ENCODE data around the gene ST14. TPM values are rescaled to one million over a fixed set of nuclear protein-coding genes. Genes with fewer than 3 reads are reported as not detected.
"Not testable (repeated sequence)": the region's sequence is repeated elsewhere in the genome, so short reads cannot be mapped to it uniquely, and the experiment has no call there.

Gene ST14
- total RNA-seq, 2 donors from 2014 or later = 4.9 to 6.9 TPM

- ATAC-seq (ENCODE audit: insufficient number of reproducible peaks, low FRiP score, low read depth) = no peak
Observed at GRCh38 chr11:130168105-130168504, 8.5 kb downstream of the ST14 start.

GRCh38 chr11:130170345-130170744, 10.8 kb downstream of the ST14 start:
- Histone ChIP-seq H3K4me3 (no peak overlapping the region), H3K27me3 (replicated peaks; ENCODE audit: insufficient read depth) (no peaks in the 10 kb centered on the region), H3K36me3 (no peaks in the 10 kb centered on the region), H3K4me1 (ENCODE audit: control insufficient read depth in 1 of 2, low read depth in 2 of 2) (no peaks in the 10 kb centered on the region), H3K27ac (no peak overlapping the region), H3K9me3 (peaks cover 5% of the 10 kb centered on the region)
- DNase-seq (ENCODE audit: low spot score) (no peak), ATAC-seq (ENCODE audit: insufficient number of reproducible peaks, low FRiP score, low read depth) (no peak)
- TF ChIP-seq CTCF (IDR thresholded peaks at IDR 0.05) = no peak

More at GRCh38 chr11:130168105-130168504, 8.5 kb downstream of the ST14 start:
- Histone ChIP-seq H3K4me3 (no peak overlapping the region), H3K27ac (no peak overlapping the region), H3K36me3 (no peaks in the 10 kb centered on the region), H3K27me3 (replicated peaks; ENCODE audit: insufficient read depth) (no peaks in the 10 kb centered on the region), H3K9me3 (no peaks in the 10 kb centered on the region), H3K4me1 (ENCODE audit: control insufficient read depth in 1 of 2, low read depth in 2 of 2) (no peaks in the 10 kb centered on the region)
- no peak for DNase-seq (ENCODE audit: low spot score)
- TF ChIP-seq CTCF (IDR thresholded peaks at IDR 0.05) = no peak

GRCh38 chr11:130171534-130171933, 12.0 kb downstream of the ST14 start:
- H3K27me3 ChIP-seq (replicated peaks; ENCODE audit: insufficient read depth) = no peaks in the 10 kb centered on the region
- H3K9me3 ChIP-seq = peaks cover 5% of the 10 kb centered on the region
- TF ChIP-seq CTCF (IDR thresholded peaks at IDR 0.05) = no peak
- ATAC-seq (ENCODE audit: insufficient number of reproducible peaks, low FRiP score, low read depth) (no peak), DNase-seq (ENCODE audit: low spot score) (no peak)
- H3K4me3 ChIP-seq = no peak overlapping the region
- H3K27ac ChIP-seq = no peak overlapping the region
- no peaks in the 10 kb centered on the region for H3K4me1 ChIP-seq (ENCODE audit: control insufficient read depth in 1 of 2, low read depth in 2 of 2)
- H3K36me3 ChIP-seq = no peaks in the 10 kb centered on the region

GRCh38 chr11:130172001-130172400, 12.4 kb downstream of the ST14 start:
- not testable (repeated sequence) for H3K9me3 ChIP-seq; ATAC-seq (ENCODE audit: insufficient number of reproducible peaks, low FRiP score, low read depth); H3K4me1 ChIP-seq (ENCODE audit: control insufficient read depth in 1 of 2, low read depth in 2 of 2); H3K27ac ChIP-seq; DNase-seq (ENCODE audit: low spot score); H3K4me3 ChIP-seq; H3K36me3 ChIP-seq; H3K27me3 ChIP-seq (replicated peaks; ENCODE audit: insufficient read depth)

GRCh38 chr11:130174642-130175041, 15.1 kb downstream of the ST14 start:
- Histone ChIP-seq H3K4me1 (ENCODE audit: control insufficient read depth in 1 of 2, low read depth in 2 of 2) (no peaks in the 10 kb centered on the region), H3K36me3 (no peaks in the 10 kb centered on the region), H3K4me3 (no peak overlapping the region), H3K9me3 (peaks cover 5% of the 10 kb centered on the region), H3K27ac (no peak overlapping the region), H3K27me3 (replicated peaks; ENCODE audit: insufficient read depth) (no peaks in the 10 kb centered on the region)
- TF ChIP-seq CTCF (IDR thresholded peaks at IDR 0.05) = no peak
- ATAC-seq (ENCODE audit: insufficient number of reproducible peaks, low FRiP score, low read depth) (no peak), DNase-seq (ENCODE audit: low spot score) (no peak)

- Histone ChIP-seq H3K9me3 (peaks cover 5% of the 10 kb centered on the region), H3K36me3 (no peaks in the 10 kb centered on the region), H3K27ac (no peak overlapping the region), H3K4me3 (no peak overlapping the region), H3K27me3 (replicated peaks; ENCODE audit: insufficient read depth) (no peaks in the 10 kb centered on the region), H3K4me1 (ENCODE audit: control insufficient read depth in 1 of 2, low read depth in 2 of 2) (no peaks in the 10 kb centered on the region)
- DNase-seq (ENCODE audit: low spot score) = no peak
- no peak for TF ChIP-seq CTCF (IDR thresholded peaks at IDR 0.05)
- no peak for ATAC-seq (ENCODE audit: insufficient number of reproducible peaks, low FRiP score, low read depth)
Observed at GRCh38 chr11:130175898-130176297, 16.3 kb downstream of the ST14 start.
